Measurements from ENCODE around the gene GALNT14.

The GALNT14 gene

DNA sequence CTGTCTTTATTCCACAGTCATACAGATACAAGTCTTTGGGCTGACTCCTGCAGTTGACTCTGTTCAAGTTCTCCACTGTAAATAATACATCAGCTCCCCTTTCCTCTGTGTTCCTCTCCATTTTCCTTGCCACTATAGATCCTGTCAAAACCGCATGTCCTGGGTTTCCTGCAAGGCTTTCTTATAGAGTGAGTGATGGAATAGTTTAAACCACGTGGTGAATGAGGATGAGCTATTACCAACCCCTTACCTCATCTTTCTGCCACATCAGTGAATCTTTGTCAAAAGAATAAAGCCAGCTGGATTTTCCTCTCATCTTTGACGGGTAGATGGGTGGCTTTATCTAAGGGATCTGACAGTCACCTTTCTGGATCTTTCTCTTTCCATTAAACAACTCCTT, 3.9 kb upstream of the GALNT14 start:
- no peak for TF ChIP-seq ZFX (IDR thresholded peaks at IDR 0.05; ENCODE audit: borderline replicate concordance)
- no peak for TF ChIP-seq CTCF (IDR thresholded peaks at IDR 0.05)
- H3K27ac ChIP-seq, result no peak overlapping the region

DNA sequence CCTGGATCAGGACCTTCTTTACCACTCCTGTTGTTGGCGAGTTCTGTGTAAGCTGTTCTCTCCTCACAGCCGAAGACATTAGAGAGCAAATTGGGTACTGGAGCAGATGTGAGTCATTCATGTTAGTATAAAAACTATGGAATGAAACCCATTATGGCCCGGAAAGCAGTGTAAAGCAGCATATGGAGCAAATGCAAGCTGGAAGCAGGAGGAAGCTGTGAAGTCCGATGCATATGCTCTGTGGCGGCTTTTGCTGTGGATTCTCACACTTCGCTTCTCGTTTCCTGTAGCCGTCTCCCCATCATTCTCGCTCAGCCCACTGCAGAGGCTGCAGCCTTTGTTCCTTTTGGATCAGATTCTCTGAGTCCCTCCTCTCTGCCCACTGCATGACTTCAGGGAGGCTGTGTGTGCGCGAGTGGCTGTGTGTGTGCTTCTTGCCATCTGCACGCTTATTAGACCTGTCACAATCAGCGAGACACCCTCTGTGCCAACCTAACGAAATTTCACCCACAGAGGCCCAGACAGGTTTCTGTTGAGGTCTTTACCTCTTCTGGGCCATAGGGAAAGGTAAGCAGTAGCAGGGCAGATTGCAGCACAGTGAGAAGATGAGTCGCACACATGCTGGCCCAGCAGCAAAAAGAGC, 3.3 kb upstream of the GALNT14 start:
- H3K27ac ChIP-seq, result no peak overlapping the region
- no peak for TF ChIP-seq ZFX (IDR thresholded peaks at IDR 0.05; ENCODE audit: borderline replicate concordance)
- no peak for TF ChIP-seq CTCF (IDR thresholded peaks at IDR 0.05)

- no peak overlapping the region for H3K27ac ChIP-seq
- TF ChIP-seq CTCF (IDR thresholded peaks at IDR 0.05), result no peak
- TF ChIP-seq ZFX (IDR thresholded peaks at IDR 0.05; ENCODE audit: borderline replicate concordance), result no peak
These were observed 1.9 kb upstream of the GALNT14 start for GRCh38 chr2:31140151-31140550.

GRCh38 chr2:31139671-31140070, 1.4 kb upstream of the GALNT14 start:
- TF ChIP-seq ZFX (IDR thresholded peaks at IDR 0.05; ENCODE audit: borderline replicate concordance) (no peak), CTCF (IDR thresholded peaks at IDR 0.05) (no peak)
- no peak overlapping the region for H3K27ac ChIP-seq

GRCh38 chr2:31137211-31138036, 816 bp downstream of the GALNT14 start:
- TF ChIP-seq CTCF (IDR thresholded peaks at IDR 0.05) (no peak), ZFX (IDR thresholded peaks at IDR 0.05; ENCODE audit: borderline replicate concordance) (no peak)
- no peak overlapping the region for H3K27ac ChIP-seq

GRCh38 chr2:31136732-31137131, 1.5 kb downstream of the GALNT14 start:
- no peak overlapping the region for H3K27ac ChIP-seq
- TF ChIP-seq CTCF (IDR thresholded peaks at IDR 0.05) (no peak), ZFX (IDR thresholded peaks at IDR 0.05; ENCODE audit: borderline replicate concordance) (no peak)

DNA sequence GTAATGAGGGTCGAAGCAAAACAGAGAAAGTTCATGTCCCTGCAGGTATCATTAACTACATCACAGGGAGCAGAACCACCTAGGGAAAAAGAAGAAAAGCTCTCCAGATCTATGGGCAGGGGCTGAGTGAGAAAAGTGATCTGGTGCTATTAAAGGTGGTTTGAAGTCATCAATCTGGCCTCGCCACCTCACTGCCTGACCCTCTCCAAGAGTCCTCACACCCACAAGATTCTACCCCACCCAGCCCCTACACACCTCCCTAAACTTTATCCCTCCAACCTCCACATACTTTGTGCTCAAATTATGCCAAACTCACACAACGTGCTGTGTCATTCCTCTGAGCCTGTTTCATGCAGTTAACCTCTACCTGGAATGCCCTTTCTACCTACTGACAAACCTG, 2.2 kb downstream of the GALNT14 start:
- TF ChIP-seq CTCF (IDR thresholded peaks at IDR 0.05), result no peak
- no peak for TF ChIP-seq ZFX (IDR thresholded peaks at IDR 0.05; ENCODE audit: borderline replicate concordance)
- H3K27ac ChIP-seq, result no peak overlapping the region

Data from 22Rv1 (cell line).